Stimulated activated naive CD8-positive, alpha-beta T cell treated with anti-CD3 and anti-CD28 coated beads, Interleukin-15, Interleukin-2, amounts not matched to agents 100 ng/mL and 50 ng/mL, for 24 hours (primary cell): Measurements from ENCODE around the gene ABHD6.
"Not testable (repeated sequence)": the region's sequence is repeated elsewhere in the genome, so short reads cannot be mapped to it uniquely, and the experiment has no call there.

Experiments used
- H3K27ac Mint-ChIP-seq: one replicate; pipeline ENCODE4 v1.8.0; 2021; ENCODE audit warnings: mild to moderate bottlenecking, mixed read lengths
- H3K27me3 Mint-ChIP-seq: one replicate; pipeline ENCODE4 v1.8.0; 2021; ENCODE audit warnings: mixed read lengths
- H3K36me3 Mint-ChIP-seq: one replicate; pipeline ENCODE4 v1.8.0; 2021; ENCODE audit warnings: low read depth, mixed read lengths
- H3K4me1 Mint-ChIP-seq: one replicate; pipeline ENCODE4 v1.8.0; 2021; ENCODE audit warnings: low read depth, mixed read lengths
- H3K4me3 Mint-ChIP-seq: one replicate; pipeline ENCODE4 v1.8.0; 2021; ENCODE audit warnings: mild to moderate bottlenecking, mixed read lengths
- H3K9me3 Mint-ChIP-seq: one replicate; pipeline ENCODE4 v1.8.0; 2021; ENCODE audit warnings: mixed read lengths

ABHD6 gene

DNA sequence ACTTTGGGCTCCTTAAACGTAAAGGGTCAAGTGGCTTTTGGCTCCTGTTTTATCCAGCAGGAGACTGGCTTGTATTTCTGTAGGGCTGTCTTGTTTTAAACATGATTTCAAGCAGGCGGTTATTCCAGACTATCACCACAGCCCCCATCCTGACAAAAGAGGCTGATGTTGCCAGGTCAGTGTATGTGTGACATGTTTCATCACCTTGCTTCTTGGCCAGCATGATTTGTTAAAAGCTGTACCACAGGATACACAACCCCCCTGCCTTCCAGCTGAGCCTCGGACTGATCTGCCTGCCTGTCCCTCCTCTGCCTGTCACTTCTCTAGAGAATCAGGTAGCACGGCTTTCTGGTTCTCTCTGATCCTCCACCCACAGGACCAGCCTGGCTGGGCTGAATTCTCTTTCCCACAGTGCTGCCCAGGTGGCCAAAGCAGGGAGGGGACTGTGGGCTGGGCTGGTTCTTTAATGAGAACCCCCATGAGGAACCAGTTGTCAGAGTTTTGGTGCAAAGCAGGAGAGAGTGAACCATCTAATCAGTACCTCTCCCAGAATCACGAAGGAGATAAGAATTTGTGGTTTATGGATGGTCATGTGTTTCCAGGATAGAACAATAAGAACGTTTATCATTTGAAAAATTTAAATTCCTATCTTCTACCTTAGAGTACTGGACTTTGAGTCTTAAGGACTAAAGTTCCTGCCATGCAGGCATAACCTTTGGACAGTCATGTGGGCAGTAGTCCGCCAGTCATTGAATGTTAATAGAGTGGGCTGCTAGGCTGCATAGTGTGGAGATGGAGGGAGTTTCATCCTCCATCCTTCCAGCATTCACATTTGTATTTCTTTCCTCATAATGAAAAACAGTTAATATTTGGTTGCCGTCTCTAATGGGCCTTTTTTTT lies 8.8 kb downstream of the ABHD6 start:
- no peak overlapping the region for H3K4me3 Mint-ChIP-seq
- H3K36me3 Mint-ChIP-seq: no peaks in the 10 kb centered on the region
- no peak overlapping the region for H3K27ac Mint-ChIP-seq
- H3K4me1 Mint-ChIP-seq: peaks cover 5% of the 10 kb centered on the region
- H3K27me3 Mint-ChIP-seq: no peaks in the 10 kb centered on the region
- no peaks in the 10 kb centered on the region for H3K9me3 Mint-ChIP-seq

GRCh38 chr3:58249358-58250092 lies 11.9 kb downstream of the ABHD6 start:
- H3K9me3 Mint-ChIP-seq: no peaks in the 10 kb centered on the region
- no peaks in the 10 kb centered on the region for H3K27me3 Mint-ChIP-seq
- peaks cover 10% of the 10 kb centered on the region for H3K4me1 Mint-ChIP-seq
- no peak overlapping the region for H3K4me3 Mint-ChIP-seq
- no peaks in the 10 kb centered on the region for H3K36me3 Mint-ChIP-seq
- H3K27ac Mint-ChIP-seq: no peak overlapping the region

DNA sequence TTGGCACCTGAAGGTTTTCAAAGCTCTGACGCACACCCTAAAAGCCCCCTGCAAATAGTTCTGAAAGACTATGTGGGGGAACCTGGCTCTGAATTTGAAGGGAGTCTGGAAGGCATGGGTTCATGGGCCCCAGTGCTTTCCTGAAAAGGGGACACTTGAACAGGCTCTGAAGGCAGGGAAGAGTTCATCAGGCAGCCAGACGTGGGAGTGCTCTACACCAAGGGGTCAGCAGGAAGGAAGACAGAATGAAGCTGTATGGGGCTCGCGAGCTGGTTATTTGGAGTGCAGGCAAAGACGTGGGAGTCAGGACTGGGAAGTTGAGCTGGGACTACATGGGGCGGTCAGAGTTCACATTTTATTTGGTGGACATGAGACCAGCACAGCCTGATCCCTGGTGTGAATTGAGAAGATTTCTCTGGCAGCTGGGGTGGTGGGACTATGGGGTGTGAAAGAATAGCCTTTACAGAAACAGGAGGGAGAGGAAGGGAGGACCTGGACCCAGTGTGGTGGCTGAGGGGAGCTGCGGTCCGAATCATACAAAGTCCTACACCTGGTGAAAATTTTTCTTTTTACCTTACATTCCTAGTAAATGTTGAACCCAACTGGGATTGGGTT lies 12.6 kb downstream of the ABHD6 start:
- Mint-ChIP-seq H3K9me3 (no peaks in the 10 kb centered on the region), H3K27ac (no peak overlapping the region), H3K27me3 (no peaks in the 10 kb centered on the region), H3K36me3 (no peaks in the 10 kb centered on the region), H3K4me3 (no peak overlapping the region), H3K4me1 (peaks cover 10% of the 10 kb centered on the region)

DNA sequence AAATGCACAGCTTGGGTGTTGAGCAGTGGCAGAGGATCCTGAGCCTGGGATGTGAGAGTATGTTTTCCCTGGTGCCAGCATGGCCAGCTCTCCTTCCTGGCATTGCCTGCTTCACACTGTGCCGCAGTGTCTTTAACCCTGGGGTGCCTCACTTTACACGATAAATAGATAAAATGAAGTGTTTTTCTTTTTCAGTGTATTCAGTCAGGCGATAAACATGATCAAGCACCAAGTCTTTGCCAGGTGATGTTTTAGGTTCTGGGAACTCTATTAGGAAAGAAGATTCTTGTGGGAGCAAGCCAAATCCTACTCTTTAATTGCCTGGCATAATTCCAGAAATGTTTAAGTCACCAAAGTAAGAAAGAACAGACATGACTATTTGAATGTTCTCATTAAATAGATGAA lies 14.0 kb downstream of the ABHD6 start:
- H3K9me3 Mint-ChIP-seq: no peaks in the 10 kb centered on the region
- H3K27me3 Mint-ChIP-seq: no peaks in the 10 kb centered on the region
- no peak overlapping the region for H3K4me3 Mint-ChIP-seq
- no peaks in the 10 kb centered on the region for H3K36me3 Mint-ChIP-seq
- H3K4me1 Mint-ChIP-seq: peaks cover 10% of the 10 kb centered on the region
- H3K27ac Mint-ChIP-seq: no peak overlapping the region

DNA sequence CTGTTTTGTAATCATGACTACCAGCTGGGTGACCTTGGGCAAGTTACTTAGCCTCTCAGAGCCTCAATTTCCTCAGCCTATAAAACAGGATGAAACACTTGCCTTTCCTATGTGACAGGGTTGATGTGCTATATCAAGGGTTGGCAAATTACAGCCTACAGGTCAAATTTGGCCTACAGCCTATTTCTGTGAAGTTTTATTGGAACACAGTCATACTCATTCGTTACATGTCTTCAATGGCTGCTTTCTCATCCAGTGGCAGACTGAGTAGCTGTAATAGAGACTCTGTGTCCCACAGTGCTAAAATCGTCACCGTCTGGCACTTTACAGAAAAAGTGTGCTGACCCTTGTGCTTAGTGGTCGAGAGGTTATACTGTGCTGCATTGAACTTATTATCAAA lies 16.6 kb downstream of the ABHD6 start:
- H3K9me3 Mint-ChIP-seq: no peaks in the 10 kb centered on the region

DNA sequence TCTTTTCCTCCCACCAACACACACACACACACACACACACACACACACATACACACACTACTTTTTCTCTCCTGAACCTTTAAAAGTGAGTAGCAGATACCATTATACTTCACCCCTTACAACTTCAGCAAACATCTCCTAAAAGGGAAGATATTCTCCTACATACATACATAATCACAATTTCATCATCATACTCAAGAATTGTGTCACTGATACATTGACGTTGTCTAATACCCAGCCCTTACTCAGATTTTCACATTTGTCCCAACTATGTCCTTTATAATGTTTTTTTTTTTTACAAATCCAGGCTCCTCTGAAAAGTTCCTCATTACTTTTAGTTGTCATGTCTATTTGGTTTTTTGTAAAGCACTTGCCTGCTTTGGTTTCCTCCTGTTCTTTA lies 18.5 kb downstream of the ABHD6 start:
- peaks cover 32% of the 10 kb centered on the region for H3K4me1 Mint-ChIP-seq
- no peak overlapping the region for H3K4me3 Mint-ChIP-seq
- peaks cover 17% of the 10 kb centered on the region for H3K36me3 Mint-ChIP-seq

More for the DNA sequence above, 16.6 kb downstream of the ABHD6 start:
- Mint-ChIP-seq H3K4me1 (peaks cover 19% of the 10 kb centered on the region), H3K27ac (peak overlapping the region; percentile 5), H3K4me3 (no peak overlapping the region), H3K36me3 (peaks cover 13% of the 10 kb centered on the region), H3K27me3 (no peaks in the 10 kb centered on the region)

DNA sequence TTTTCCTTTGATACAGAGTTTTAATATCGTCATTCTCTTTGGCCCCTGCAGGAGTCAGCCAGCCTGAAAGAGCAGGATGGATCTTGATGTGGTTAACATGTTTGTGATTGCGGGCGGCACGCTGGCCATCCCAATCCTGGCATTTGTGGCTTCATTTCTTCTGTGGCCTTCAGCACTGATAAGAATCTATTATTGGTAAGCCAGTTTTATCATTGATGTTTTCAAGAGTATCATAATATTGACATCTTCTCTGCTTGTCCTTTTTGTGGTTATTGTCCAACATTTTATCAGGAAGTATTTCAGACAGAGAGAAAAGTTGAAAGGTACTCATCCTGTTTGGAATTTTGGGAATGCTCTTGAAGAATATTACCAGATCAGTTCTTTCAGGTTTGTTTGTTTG lies 18.9 kb downstream of the ABHD6 start:
- Mint-ChIP-seq H3K4me1 (peaks cover 32% of the 10 kb centered on the region), H3K36me3 (peaks cover 17% of the 10 kb centered on the region), H3K9me3 (no peaks in the 10 kb centered on the region), H3K4me3 (no peak overlapping the region), H3K27me3 (no peaks in the 10 kb centered on the region), H3K27ac (no peak overlapping the region)

More for the DNA sequence above, 18.5 kb downstream of the ABHD6 start:
- Mint-ChIP-seq H3K27me3 (no peaks in the 10 kb centered on the region), H3K9me3 (no peaks in the 10 kb centered on the region), H3K27ac (no peak overlapping the region)

GRCh38 chr3:58258392-58259055 lies 20.9 kb downstream of the ABHD6 start:
- Mint-ChIP-seq H3K9me3 (no peaks in the 10 kb centered on the region), H3K4me3 (no peak overlapping the region), H3K36me3 (peaks cover 17% of the 10 kb centered on the region), H3K27me3 (no peaks in the 10 kb centered on the region), H3K27ac (peak overlapping the region; percentile 61), H3K4me1 (peaks cover 33% of the 10 kb centered on the region)

- peak overlapping the region; percentile 14 for H3K27ac Mint-ChIP-seq
- no peak overlapping the region for H3K4me3 Mint-ChIP-seq
- H3K4me1 Mint-ChIP-seq: peaks cover 33% of the 10 kb centered on the region
- no peaks in the 10 kb centered on the region for H3K27me3 Mint-ChIP-seq
- peaks cover 17% of the 10 kb centered on the region for H3K36me3 Mint-ChIP-seq
- no peaks in the 10 kb centered on the region for H3K9me3 Mint-ChIP-seq
Measured at GRCh38 chr3:58260261-58260731, 22.7 kb downstream of the ABHD6 start.

- no peaks in the 10 kb centered on the region for H3K9me3 Mint-ChIP-seq
- H3K27me3 Mint-ChIP-seq: no peaks in the 10 kb centered on the region
- H3K4me3 Mint-ChIP-seq: no peak overlapping the region
- H3K4me1 Mint-ChIP-seq: peaks cover 33% of the 10 kb centered on the region
- peak overlapping the region; percentile 14 for H3K27ac Mint-ChIP-seq
- H3K36me3 Mint-ChIP-seq: peaks cover 17% of the 10 kb centered on the region
Measured at GRCh38 chr3:58260733-58261132, 23.1 kb downstream of the ABHD6 start.

DNA sequence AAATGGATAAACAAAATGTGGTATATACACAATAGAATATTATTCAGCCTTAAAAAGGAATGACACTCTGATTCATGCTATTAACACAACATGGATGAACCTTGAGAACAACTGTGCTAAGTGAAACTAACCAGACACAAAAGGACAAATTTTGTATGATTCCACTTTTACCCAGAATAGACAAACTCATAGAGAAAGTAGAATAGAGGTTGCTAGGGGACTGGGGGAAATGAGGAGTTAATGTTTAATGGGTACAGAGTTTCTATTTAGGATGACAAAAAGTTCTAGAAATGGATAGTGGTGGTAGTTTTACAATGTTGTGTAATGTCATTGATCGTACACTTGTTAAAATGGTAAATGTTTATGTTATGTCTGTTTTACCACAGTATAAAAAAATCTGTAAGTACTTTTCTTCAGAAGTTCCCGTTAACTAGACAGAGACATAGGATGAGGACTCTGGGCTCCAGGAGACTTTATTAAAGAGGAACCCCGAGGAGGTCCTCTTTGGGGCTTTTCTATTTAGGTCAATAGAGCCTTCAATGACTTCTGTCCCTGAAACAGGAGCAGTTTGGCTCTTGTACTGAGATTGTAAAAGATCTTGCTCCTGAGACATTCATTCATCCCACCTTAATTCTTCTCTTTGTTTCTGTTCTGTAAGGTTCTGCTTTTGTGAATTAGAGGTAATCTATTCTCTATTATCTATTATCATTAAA lies 24.5 kb downstream of the ABHD6 start:
- no peaks in the 10 kb centered on the region for H3K9me3 Mint-ChIP-seq

DNA sequence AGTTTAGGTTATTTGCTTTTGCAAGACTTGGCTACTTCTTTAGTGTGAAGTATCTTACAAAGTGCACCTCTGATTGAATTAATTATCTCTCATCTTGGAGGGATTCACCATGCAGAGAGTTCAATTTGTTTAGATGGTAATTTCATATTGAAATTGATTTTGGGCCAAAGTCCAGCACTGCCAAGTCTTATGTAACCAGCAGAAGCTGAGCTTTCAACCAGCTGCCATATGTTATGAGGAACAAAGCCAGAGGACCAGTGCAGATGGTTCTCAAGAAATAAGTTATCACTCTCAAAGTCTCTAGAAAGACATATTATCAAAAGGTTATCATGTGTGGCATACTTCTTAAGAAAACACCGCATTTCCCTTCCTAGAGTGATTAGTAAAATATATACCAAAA lies 29.0 kb downstream of the ABHD6 start:
- Mint-ChIP-seq H3K36me3 (peaks cover 10% of the 10 kb centered on the region), H3K9me3 (no peaks in the 10 kb centered on the region), H3K4me1 (peaks cover 5% of the 10 kb centered on the region), H3K4me3 (no peak overlapping the region), H3K27me3 (no peaks in the 10 kb centered on the region), H3K27ac (no peak overlapping the region)

More for the DNA sequence above, 24.5 kb downstream of the ABHD6 start:
- no peak overlapping the region for H3K27ac Mint-ChIP-seq
- H3K36me3 Mint-ChIP-seq: peaks cover 19% of the 10 kb centered on the region
- peaks cover 33% of the 10 kb centered on the region for H3K4me1 Mint-ChIP-seq
- no peaks in the 10 kb centered on the region for H3K27me3 Mint-ChIP-seq
- H3K4me3 Mint-ChIP-seq: no peak overlapping the region

DNA sequence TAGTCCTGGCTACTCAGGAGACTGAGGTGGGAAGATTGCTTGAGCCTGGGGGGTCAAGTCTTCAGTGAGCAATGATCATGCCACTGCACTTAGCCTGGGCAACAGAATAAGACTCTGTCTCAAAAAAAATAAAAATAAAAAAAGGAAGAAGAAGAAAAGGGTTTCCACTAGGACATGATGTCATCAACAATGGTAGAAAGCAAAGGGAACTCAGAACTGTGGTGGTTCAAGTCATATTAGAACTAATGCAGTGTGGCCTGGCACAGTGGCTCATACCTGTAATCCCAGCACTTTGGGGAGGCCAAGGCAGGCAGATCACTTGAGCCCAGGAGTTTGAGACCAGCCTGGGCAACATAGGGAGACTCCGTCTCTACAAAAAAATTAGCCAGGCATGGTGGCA lies 30.0 kb downstream of the ABHD6 start:
- H3K27ac Mint-ChIP-seq, H3K4me3 Mint-ChIP-seq, H3K27me3 Mint-ChIP-seq, H3K9me3 Mint-ChIP-seq, H3K36me3 Mint-ChIP-seq, H3K4me1 Mint-ChIP-seq: not testable (repeated sequence)

GRCh38 chr3:58269356-58269755 lies 31.8 kb downstream of the ABHD6 start:
- H3K4me1 Mint-ChIP-seq: peaks cover 14% of the 10 kb centered on the region
- H3K27ac Mint-ChIP-seq: no peak overlapping the region
- H3K27me3 Mint-ChIP-seq: no peaks in the 10 kb centered on the region
- no peaks in the 10 kb centered on the region for H3K9me3 Mint-ChIP-seq
- H3K36me3 Mint-ChIP-seq: peaks cover 14% of the 10 kb centered on the region
- H3K4me3 Mint-ChIP-seq: no peak overlapping the region
